ENCODE results near the gene MESP2.

Gene MESP2

GRCh38 chr15:89756897-89757296 is 19.2 kb upstream of the MESP2 start:
- DNase-seq, result no peak

- DNase-seq, result no peak
Measured at GRCh38 chr15:89758283-89758682, 17.8 kb upstream of the MESP2 start.

- no peak for DNase-seq
Measured at GRCh38 chr15:89758981-89759380, 17.2 kb upstream of the MESP2 start.

- no peak for DNase-seq
Measured at GRCh38 chr15:89759835-89760234, 16.3 kb upstream of the MESP2 start.

- peak; percentile 37 for DNase-seq
Measured at GRCh38 chr15:89760303-89761008, 15.7 kb upstream of the MESP2 start.

GRCh38 chr15:89761009-89761831 is 14.9 kb upstream of the MESP2 start:
- DNase-seq, result no peak

- DNase-seq, result no peak
Measured at GRCh38 chr15:89761929-89762328, 14.2 kb upstream of the MESP2 start.

- no peak for DNase-seq
Measured at GRCh38 chr15:89765694-89766093, 10.4 kb upstream of the MESP2 start.

- no peak for DNase-seq
Measured at GRCh38 chr15:89766357-89767311, 9.5 kb upstream of the MESP2 start.

GRCh38 chr15:89767411-89767915 is 8.7 kb upstream of the MESP2 start:
- DNase-seq, result no peak

- no peak for DNase-seq
Measured at GRCh38 chr15:89768071-89768500, 8.0 kb upstream of the MESP2 start.

GRCh38 chr15:89769366-89769765 is 6.8 kb upstream of the MESP2 start:
- no peak for DNase-seq

- DNase-seq, result no peak
Measured at GRCh38 chr15:89770041-89770440, 6.1 kb upstream of the MESP2 start.

- DNase-seq, result no peak
Measured at GRCh38 chr15:89772932-89773583, 3.1 kb upstream of the MESP2 start.

- no peak for DNase-seq
Measured at GRCh38 chr15:89774492-89774891, 1.6 kb upstream of the MESP2 start.

GRCh38 chr15:89775815-89776214 is 317 bp upstream of the MESP2 start:
- DNase-seq, result no peak

GRCh38 chr15:89777073-89777751 is 1.1 kb downstream of the MESP2 start:
- DNase-seq, result no peak

GRCh38 chr15:89777782-89778380 is 1.7 kb downstream of the MESP2 start:
- no peak for DNase-seq

GRCh38 chr15:89778861-89779260 is 2.7 kb downstream of the MESP2 start:
- DNase-seq, result no peak

- DNase-seq, result no peak
Measured at GRCh38 chr15:89780601-89781000, 4.5 kb downstream of the MESP2 start.

GRCh38 chr15:89781055-89781454 is 4.9 kb downstream of the MESP2 start:
- DNase-seq, result no peak
